Pancreas (tissue), 10 donors: Measurements from ENCODE around the gene DSE. TPM values are rescaled to one million over a fixed set of nuclear protein-coding genes. Genes with fewer than 3 reads are reported as not detected.

Experiments
- ATAC-seq, 4 donors: fragments of 200-7000 bp; cut with Tn5 transposase; one replicate each; pipeline versions ENCODE4 v1.8.0 to v1.9.1; 2020; ENCODE audit warnings: mild to moderate bottlenecking in 4 of 4, moderate library complexity in 4 of 4
- DNase-seq, 6 donors: peaks; one replicate each; pipeline ENCODE4 v3.0.0-alpha.2; 2020
- FAIRE-seq: peaks from 2 replicates; lab custom pipeline; 2012; peaks lifted over from hg19 to GRCh38; lab: Jason Lieb, UNC
- H3K27ac ChIP-seq, 4 donors: fragments of 200-600 bp; sonication (generic); 1 replicate in 3 of 4; 2 replicates in 1 of 4; pipeline versions ENCODE4 v1.5.0 to v1.8.0; 2020
- H3K27me3 ChIP-seq, 4 donors: fragments of 200-600 bp; one replicate each; pipeline ENCODE4 v1.8.0; 2021
- H3K36me3 ChIP-seq, 3 donors: fragments of 200-600 bp; sonication (generic) in 1 of 3; one replicate each; pipeline versions ENCODE4 v1.5.0 to v1.8.0; 2020 to 2021
- H3K4me1 ChIP-seq, 3 donors: fragments of 200-600 bp; one replicate each; pipeline ENCODE4 v1.8.0; 2021
- H3K4me3 ChIP-seq, 4 donors: fragments of 200-600 bp; sonication (generic) in 2 of 4; one replicate each; pipeline versions ENCODE4 v1.5.0 to v1.8.0; 2020 to 2021
- H3K9me3 ChIP-seq, 4 donors: fragments of 200-600 bp; one replicate each; pipeline ENCODE4 v1.8.0; 2021
- CTCF ChIP-seq, 4 donors: fragments of 200-600 bp; sonication (generic) in 3 of 4; IDR thresholded peaks; one replicate each; pipeline versions ENCODE4 v1.5.0 to v1.8.0; 2021; ENCODE audit warnings: antibody characterized with exemption in 4 of 4
- WGBS, 2 donors: extraction: QIAGEN DNeasy Blood & Tissue Kit; methylation state at CpG; one replicate each; pipeline ENCODE4 v1.1.7; 2013; 5-methylcytosine and 5-hydroxymethylcytosine counted together
- intact Hi-C, 3 donors: fragments of 100-400 bp; cut with DNase I; formaldehyde crosslinking; loops; one replicate each; pipeline versions ENCODE4 v1.11.1 to v1.14.2; 2022
- polyA plus RNA-seq, 2 donors: library from polyadenylated mRNA; stranded (reverse); fragments of 200-250 nt; gene quantifications; one replicate each; pipeline ENCODE4 v1.2.3, GENCODE V29; 2013
- total RNA-seq, 6 donors: library from RNA; stranded (reverse); fragmentation: NEBNext Ultra II Directional in 4 of 6; extraction: Animal tissue kit (Norgen Biotek cat#: 25700) in 4 of 6; gene quantifications; one replicate each; pipeline versions ENCODE4 v1.2.1 to v1.2.4, GENCODE V29; 2021 to 2023
- donor health status: healthy with polysubstance abuse.
- donor health status: DM: no; HTN: no; CAD: no; lungs with moderate emphysema.
- donor health status: DM: no; HTN: no; CAD: no.
- donor health status: control.
- donor health status: control.
- donor health status: Bipolar disorder and iron deficiency.
- donor health status: DM: yes; HTN: yes; CAD: no.
- donor health status: DM: no; HTN: no; CAD: no.
- donor health status: DM: no; HTN: no; CAD: no.
- donor health status: DM: yes; HTN: yes; CAD: no.

Gene DSE
- total and polyA plus RNA-seq, 8 donors: 1.7 to 19.2 (median 2.8) TPM

- Histone ChIP-seq H3K4me1 (peaks cover 0 to 8% (median 0%) of the 10 kb centered on the region in 3 donors), H3K4me3 (peak overlapping the region in 3 of 4 donors; percentile 51 to 80 (median 58)), H3K36me3 (no peaks in the 10 kb centered on the region), H3K27me3 (peaks cover 0 to 8% (median 0%) of the 10 kb centered on the region in 4 donors), H3K9me3 (no peaks in the 10 kb centered on the region), H3K27ac (peak overlapping the region in 2 of 4 donors; percentile 69 to 71)
- FAIRE-seq (no peak), DNase-seq (no peak), ATAC-seq (no peak)
- WGBS, 2 donors: 37 to 41% methylated on average over 8 of the region's 8 CpGs
- TF ChIP-seq CTCF (IDR thresholded peaks at IDR 0.05): no peak
- intact Hi-C loops: no loop called here
These were observed 1.1 kb downstream of the DSE start for GRCh38 chr6:116371918-116372209.

- H3K27ac ChIP-seq: no peak overlapping the region
- no peak overlapping the region for H3K4me3 ChIP-seq
- ATAC-seq (no peak), DNase-seq (no peak), FAIRE-seq (no peak)
- H3K4me1 ChIP-seq: peaks cover 0 to 8% (median 0%) of the 10 kb centered on the region in 3 donors
- no peaks in the 10 kb centered on the region for H3K36me3 ChIP-seq
- no peaks in the 10 kb centered on the region for H3K9me3 ChIP-seq
- peaks cover 0 to 8% (median 0%) of the 10 kb centered on the region in 4 donors for H3K27me3 ChIP-seq
- no peak for TF ChIP-seq CTCF (IDR thresholded peaks at IDR 0.05)
- 81 to 82% methylated on average over 6 of the region's 6 CpGs for WGBS, 2 donors
- intact Hi-C loops: no loop called here
These were observed 2.6 kb downstream of the DSE start for GRCh38 chr6:116373300-116373699.

DNA sequence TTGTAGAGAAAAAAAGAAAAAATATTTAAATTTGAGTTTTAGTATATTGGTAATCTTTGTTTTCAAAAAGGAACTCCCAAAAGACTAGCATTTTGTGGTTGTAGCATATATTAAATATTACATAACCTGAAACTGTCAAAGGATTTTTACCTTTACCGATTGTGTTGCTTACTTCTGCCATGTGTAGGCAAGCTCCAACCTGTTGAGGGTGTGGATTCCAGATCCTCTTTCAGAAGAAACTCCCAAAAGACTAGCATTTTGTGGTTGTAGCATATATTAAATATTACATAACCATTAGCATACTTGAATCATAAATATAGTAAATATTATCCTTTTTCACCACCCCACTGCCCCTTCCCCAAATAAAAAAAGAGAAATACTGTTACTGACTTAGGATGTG lies 3.2 kb downstream of the DSE start:
- Histone ChIP-seq H3K9me3 (no peaks in the 10 kb centered on the region), H3K4me3 (no peak overlapping the region), H3K36me3 (no peaks in the 10 kb centered on the region), H3K4me1 (peaks cover 0 to 8% (median 0%) of the 10 kb centered on the region in 3 donors), H3K27ac (no peak overlapping the region), H3K27me3 (peaks cover 0 to 8% (median 0%) of the 10 kb centered on the region in 4 donors)
- WGBS, 2 donors: 78 to 81% methylated on average over 1 of the region's 1 CpG
- no peak for DNase-seq
- no peak for ATAC-seq
- intact Hi-C loops: no loop called here
- TF ChIP-seq CTCF (IDR thresholded peaks at IDR 0.05): no peak
- peak; percentile 29 for FAIRE-seq

DNA sequence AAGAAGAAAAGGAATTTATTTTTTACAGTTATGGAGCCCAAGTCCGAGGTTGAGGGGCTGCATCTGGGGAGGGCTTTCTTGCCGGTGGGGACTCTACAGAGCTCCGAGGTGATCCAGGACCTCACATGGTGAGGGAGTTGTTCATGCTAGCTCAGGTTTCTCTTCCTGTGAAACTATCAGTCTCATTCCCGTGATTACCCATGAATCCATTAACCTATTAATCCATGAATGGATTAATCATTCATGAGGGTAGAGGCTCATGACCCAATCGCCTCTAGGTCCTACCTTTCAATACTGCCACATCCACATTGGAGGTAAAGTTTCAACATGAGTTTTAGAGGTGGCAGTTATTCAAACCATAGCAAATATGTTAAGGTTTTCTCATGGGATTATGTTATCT lies 3.8 kb downstream of the DSE start:
- Histone ChIP-seq H3K4me1 (peaks cover 0 to 8% (median 0%) of the 10 kb centered on the region in 3 donors), H3K4me3 (no peak overlapping the region), H3K36me3 (no peaks in the 10 kb centered on the region), H3K27ac (no peak overlapping the region), H3K27me3 (peaks cover 0 to 8% (median 0%) of the 10 kb centered on the region in 4 donors), H3K9me3 (no peaks in the 10 kb centered on the region)
- 67 to 76% methylated on average over 5 of the region's 5 CpGs for WGBS, 2 donors
- ATAC-seq (no peak), FAIRE-seq (no peak), DNase-seq (no peak)
- TF ChIP-seq CTCF (IDR thresholded peaks at IDR 0.05): no peak
- intact Hi-C loops: no loop called here

- FAIRE-seq: no peak
- Histone ChIP-seq H3K27me3 (peaks cover 0 to 8% (median 0%) of the 10 kb centered on the region in 4 donors), H3K4me1 (peaks cover 0 to 8% (median 0%) of the 10 kb centered on the region in 3 donors), H3K36me3 (no peaks in the 10 kb centered on the region), H3K9me3 (no peaks in the 10 kb centered on the region), H3K4me3 (no peak overlapping the region), H3K27ac (no peak overlapping the region)
- no peak for DNase-seq
- TF ChIP-seq CTCF (IDR thresholded peaks at IDR 0.05): no peak
- ATAC-seq: no peak
- 85 to 95% methylated on average over 2 of the region's 2 CpGs for WGBS, 2 donors
- intact Hi-C loops: no loop called here
These were observed 4.5 kb downstream of the DSE start for GRCh38 chr6:116375262-116375661.
